Measurements from ENCODE around the gene PIEZO1. TPM values are rescaled to one million over a fixed set of nuclear protein-coding genes. Genes with fewer than 3 reads are reported as not detected.

The PIEZO1 gene
- total RNA-seq, 1 donor from 2014 or later, result 238 TPM

DNA sequence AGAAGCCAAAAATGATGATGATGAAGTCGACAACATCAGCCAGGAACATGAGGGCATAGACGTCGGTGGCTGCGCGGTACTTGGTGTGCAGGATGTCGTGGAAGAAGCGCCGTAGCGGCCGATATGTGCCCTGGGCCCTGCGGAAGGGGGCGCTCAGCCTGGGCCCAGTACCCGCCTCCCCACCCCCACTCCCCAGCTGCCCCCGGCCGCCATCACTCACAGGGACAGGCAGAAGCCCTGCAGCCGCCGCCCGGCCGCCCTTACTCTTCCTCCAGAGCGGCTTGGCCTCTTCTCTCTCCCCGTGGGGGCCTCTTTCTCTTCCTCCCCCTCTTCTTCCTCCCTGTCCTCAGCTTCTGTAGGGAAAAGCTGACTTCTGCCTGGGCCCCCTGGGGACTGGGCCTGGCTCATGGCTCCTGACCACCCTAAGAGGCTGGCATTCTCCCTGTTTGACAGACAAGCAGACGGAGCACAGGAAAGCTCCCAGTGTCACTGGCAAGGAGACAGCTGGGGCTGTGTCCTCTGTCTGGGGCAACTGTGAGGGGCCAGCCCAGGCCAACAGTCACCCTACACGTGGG lies 64.5 kb downstream of the PIEZO1 start:
- DNase-seq (ENCODE audit: low read depth in 2 of 2), result no peak

- no peak for DNase-seq (ENCODE audit: low read depth in 2 of 2)
Measured at GRCh38 chr16:88719933-88720296, 65.1 kb downstream of the PIEZO1 start.

DNA sequence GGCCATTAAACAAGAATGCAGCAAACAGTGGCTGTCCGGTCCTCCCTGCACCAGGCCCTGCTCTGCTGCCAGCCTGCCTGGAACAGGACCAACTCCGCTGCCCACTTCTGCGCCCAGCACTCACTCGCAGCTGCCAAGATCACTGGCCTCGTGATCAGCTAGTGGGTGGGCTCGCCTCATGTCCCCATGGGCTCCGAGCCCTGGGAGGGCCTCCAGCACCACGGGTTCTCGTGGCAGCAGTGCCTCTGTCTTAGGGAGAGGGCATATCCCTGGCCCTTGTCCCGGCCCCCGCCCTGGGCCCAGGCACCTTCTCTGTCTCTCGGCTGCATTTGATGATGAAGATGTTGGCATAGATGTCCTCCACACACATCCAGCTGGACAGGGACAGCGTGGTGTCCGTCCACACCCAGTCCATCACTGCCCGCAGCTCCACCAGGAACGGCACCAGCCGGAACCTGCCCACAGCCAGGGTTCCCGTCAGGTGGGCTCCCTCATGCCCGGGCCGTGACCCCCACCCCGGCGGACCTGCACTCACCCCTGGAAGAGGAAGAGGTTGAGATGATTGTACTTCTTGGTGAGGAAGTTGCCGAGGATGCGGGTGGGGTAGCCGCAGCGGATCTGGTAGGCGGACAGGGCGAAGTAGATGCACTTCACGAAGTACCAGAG lies 65.6 kb downstream of the PIEZO1 start:
- DNase-seq (ENCODE audit: low read depth in 2 of 2), result no peak

DNA sequence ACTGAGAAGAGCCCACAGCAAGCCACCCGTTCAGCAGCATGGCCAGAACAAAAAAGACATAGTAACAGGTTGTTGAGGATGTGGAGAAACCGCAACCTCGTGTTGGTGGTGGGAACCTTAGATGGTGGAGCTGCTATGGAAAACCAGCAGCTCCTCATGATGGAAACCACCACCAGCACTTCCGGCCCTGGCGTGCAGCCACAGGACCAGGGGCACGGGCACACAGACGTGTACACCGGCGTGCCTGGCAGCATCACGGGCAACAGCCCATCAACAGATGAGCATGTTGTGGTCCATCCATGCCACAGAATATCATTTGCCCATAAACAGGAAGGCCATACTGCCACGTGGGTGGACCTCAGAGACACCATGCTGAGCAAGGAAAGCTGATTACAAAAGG lies 66.8 kb downstream of the PIEZO1 start:
- no peak for DNase-seq (ENCODE audit: low read depth in 2 of 2)

DNA sequence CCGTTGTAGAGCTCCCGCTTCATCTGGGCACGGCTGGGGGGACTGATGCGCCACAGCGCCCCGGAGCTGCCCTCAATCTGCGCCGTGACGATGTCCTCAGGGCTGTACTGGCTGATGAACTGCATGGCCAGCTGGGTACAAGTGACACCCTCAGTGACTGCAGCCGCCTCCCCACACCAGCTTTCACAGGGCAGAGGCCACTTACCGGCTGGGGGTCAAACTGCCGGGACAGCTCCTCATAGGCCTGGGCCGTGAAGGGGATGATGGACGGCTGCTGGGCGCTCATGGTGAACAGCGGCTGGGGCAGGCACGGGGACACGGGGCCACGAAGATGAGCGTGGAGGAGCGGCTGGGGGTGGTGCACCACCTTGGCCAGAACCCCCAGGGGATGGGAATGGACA lies 68.4 kb downstream of the PIEZO1 start:
- no peak for DNase-seq (ENCODE audit: low read depth in 2 of 2)

DNA sequence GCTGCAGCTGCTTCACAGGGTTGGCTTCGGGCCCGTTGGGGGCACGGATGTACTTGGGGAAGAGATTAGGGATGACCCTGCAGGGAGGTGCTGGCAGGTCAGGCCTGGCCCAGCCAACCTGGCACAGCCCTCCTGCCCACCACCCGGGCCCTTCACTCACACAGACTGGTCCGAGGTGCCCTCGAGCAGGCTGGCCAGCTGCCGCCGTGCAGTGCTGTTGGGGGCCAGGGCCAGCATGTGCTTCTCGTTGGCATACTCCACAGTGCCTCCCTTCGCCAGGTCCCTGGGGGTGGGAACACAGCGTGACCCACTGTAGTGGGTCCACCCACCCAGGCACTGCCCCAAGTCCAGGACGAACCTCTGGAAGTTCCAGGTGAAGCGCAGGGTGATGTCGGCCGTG lies 68.8 kb downstream of the PIEZO1 start:
- DNase-seq (ENCODE audit: low read depth in 2 of 2), result no peak

GRCh38 chr16:88715312-88716190 lies 69.5 kb downstream of the PIEZO1 start:
- no peak for DNase-seq (ENCODE audit: low read depth in 2 of 2)

GRCh38 chr16:88714420-88715302 lies 70.4 kb downstream of the PIEZO1 start:
- DNase-seq (ENCODE audit: low read depth in 2 of 2), result no peak

DNA sequence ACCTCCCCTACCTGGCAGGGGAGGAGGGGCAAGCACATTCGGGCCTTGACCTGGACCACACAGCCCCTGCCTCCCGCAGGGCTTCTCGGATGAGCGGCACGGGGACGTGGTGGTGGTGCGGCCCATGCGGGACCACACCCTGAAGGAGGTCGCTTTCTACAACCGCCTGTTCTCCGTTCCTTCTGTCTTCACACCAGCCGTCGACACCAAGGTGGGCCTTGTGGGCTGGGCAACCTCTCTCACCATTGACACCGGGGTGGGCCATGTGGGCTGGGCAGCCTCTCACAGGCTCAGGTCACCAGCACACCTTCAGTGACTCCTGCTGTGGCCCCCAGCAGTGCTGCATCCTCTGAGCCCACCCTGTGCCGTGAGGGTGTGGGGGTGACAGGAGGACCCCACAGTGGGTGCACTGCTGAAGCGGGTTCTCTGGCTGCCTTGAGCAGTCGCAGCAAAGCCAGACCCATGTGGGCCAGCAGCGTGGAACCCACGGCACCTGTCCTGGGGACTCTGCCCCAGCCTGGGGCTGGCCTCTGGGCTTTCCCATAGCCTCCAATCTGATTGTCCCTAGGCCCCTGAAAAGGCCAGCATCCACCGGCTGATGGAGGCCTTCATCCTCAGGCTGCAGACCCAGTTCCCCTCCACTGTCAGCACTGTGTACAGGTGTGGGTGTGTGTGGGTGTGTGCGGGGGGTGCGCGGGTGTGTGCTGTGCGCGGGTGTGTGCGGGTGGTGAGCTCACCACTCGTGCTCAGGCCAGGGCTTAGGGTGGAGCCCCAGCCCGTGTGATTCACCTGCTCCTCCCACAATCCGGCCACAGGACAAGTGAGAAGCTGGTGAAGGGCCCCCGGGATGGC lies 71.2 kb downstream of the PIEZO1 start:
- DNase-seq (ENCODE audit: low read depth in 2 of 2), result no peak

DNA sequence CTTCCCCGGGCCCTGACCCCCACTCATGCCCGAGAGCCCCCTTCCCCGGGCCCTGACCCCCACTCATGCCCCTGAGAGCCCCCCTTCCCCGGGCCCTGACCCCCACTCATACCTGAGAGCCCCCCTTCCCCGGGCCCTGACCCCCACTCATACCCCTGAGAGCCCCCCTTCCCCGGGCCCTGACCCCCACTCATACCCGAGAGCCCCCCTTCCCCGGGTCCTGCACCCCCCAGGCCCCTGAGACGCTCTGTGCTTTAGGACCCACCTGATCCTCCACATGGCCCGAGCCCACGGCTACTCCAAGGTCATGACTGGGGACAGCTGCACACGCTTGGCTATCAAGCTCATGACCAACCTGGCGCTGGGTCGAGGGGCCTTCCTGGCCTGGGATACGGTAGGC lies 72.0 kb downstream of the PIEZO1 start:
- no peak for DNase-seq (ENCODE audit: low read depth in 2 of 2)

DNA sequence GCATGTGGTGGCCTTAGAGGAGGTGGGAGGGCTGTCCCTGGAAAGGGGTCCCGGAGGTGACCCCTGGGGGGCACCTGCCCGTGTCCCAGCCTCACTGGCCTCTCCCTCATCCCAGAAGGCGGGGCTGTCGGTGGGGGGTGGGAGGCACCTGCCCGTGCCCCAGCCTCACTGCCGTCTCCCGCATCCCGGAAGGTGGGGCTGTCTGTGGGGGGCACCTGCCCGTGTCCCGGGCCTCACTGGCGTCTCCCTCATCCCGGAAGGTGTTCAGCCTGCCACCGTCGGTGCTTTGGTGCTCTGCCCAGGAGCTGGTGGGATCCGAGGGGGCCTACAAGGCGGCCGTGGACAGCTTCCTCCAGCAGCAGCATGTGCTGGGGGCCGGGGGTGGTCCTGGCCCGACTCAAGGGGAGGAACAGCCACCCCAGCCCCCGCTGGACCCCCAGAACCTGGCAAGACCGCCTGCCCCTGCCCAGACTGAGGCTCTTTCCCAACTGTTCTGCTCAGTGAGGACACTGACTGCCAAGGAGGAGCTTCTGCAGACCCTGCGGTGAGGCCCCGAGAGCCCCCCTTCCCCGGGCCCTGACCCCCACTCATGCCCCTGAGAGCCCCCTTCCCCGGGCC lies 72.5 kb downstream of the PIEZO1 start:
- no peak for DNase-seq (ENCODE audit: low read depth in 2 of 2)

- no peak for DNase-seq (ENCODE audit: low read depth in 2 of 2)
Measured at GRCh38 chr16:88711750-88712340, 73.2 kb downstream of the PIEZO1 start.

DNA sequence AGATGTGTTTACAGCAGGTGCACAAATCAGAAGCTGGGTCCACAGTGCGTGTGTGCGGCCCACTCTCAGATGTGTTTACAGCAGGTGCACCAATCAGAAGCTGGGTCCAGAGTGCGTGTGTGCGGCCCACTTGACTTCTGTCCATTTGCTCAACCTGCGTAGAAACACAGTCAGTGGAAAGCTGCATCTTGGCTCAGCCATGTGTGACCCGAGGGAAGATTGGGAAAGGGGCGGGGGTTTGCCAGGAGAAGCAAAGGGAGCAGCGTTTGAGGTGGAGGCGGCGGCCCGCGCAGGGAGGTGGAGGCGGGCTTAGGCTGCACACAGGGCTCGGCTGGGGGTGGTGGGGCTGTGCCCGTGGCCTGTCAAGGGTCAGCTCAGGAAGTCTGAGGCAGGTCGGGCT lies 74.5 kb downstream of the PIEZO1 start:
- DNase-seq (ENCODE audit: low read depth in 2 of 2), result no peak

DNA sequence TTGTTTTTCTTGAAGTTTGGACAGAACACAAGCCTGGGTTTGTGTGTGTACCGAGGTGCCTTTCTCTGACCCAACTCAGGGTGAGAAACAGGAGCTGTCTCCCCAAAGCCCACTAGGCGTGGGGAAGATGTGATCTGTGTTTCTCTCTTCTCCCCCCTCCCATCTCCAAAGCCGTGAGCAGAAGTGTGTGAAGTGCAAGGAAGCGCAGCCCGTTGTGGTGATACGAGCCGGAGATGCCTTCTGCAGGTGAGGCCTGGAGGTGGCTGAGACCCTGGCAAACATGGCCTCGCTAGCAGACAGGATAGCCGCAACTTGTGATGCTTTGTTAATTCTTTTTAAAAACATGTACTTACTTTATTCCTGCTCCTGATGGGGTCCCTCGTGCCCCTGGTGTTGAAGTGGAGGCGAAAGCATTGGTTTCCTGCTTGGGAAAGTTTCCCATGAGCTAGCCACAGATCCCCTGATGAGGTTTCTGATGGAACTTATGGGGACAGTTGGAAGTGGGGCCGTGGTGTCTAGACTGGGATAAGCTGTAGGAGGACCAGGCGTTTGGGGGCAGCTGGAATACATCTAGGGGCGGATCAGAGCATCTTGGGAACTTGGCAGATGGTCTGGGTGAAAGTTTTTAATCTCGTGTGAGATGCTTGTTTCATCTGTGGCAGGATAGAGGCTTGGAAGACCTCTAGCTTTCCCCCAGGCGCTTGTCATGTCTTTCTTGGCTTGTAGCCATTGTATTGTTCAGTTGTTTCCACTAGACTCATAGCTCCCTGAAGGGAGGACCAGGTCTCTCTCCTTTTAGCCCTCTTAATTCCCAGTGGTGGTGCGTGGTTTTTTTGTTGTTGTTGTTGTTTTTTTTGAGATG lies 77.8 kb downstream of the PIEZO1 start:
- peak in 1 of 2 donors; percentile 35 for DNase-seq (ENCODE audit: low read depth in 2 of 2)

DNA sequence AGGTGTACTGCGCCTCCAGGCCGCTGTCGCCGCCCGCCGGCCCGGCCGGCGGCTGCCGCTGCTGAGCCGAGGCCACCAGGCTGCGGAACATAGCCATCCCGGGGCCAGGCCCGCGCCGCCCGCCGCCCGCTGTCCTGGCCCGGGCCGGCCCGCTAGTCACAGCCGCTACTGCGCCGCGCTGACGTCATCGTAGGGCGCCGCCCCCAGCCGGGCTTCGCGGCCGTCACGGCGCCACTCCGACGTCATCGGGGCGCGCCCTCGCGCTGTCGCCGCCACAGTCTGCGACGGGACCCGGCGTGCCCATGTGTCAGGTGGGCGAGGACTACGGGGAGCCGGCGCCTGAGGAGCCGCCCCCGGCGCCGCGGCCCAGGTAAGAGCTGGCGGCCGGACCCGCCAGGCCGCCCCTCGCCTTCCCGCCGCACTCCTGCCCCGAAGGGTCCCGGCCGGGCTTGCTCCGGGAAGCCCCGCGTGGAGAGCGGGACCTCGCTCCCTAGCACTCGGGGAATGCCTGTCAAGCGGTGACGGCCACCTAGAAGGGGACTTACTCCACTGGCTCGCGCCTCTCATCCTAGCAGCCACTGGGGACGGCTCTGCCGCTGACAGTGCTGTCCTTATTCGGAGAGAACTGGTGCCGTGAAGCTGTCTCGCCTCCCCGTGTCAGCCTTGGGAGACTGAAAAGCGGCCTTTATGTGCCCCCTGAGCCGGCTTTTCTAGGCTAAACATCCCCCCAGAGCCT lies 78.6 kb downstream of the PIEZO1 start, which contains the start of the genes CTU2 and RNF166:
Gene CTU2 (plus strand): TSS at position 275 of the 736 bp plus-strand sequence. CDS start 28 bp downstream, at position 303.
Gene RNF166 (minus strand): TSS at position 180 of the 736 bp plus-strand sequence. CDS start 83 bp downstream, at position 97.
- peak; percentile 71 to 92 for DNase-seq (ENCODE audit: low read depth in 2 of 2)

DNA sequence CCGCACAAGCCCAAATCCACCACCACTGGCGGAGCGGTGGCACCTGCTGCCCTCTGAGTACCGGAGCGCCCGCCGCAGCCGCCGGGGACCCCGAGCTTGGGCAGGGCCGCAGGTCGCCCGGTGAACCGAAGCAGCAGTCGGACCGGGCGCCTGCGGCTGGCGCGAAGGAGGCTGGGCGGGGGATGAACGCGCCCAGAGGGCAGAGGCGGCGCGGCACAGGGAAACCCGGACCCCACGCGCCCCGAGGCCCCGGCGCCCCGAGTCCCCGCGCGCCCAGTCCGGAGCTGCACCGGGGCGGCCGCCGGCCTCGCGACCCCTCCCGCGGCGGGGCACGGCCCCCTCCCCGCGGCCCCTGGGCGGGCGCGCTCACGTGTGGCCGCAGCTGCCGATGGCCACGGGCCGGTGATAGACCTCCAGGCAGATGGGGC lies 79.2 kb downstream of the PIEZO1 start:
- DNase-seq (ENCODE audit: low read depth in 2 of 2), result peak in 1 of 2 donors; percentile 26

DNA sequence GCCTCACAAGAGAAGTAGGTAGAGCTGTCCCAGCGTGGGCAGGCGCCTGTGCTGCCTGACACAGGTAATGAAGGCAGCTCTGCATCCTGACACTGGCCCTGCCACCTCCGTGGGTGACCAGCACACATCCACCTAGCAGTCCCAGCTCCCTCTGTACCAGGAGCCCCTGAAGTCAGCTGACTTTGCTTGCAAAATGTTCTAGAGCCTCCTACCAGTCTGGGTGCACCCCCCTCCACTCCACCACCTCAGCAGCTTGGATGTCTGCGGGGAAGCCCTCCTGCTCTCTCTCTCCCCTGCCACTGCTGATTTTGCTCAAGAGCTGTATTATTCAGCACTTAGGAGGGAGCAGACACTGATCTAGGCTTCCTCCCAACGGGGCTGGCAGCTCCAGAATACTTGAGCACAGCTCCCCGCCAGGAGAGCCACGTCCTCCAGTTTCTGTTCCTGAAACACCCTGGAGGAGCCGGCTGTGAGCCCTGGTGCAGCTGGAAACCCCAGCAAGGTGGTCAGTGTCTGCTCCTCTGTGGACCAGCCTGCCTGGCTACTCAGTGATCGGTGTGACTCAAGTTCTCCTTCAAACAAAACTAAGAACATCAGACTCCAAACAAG lies 79.8 kb downstream of the PIEZO1 start:
- peak in 1 of 2 donors; percentile 28 for DNase-seq (ENCODE audit: low read depth in 2 of 2)

All from dermis microvascular lymphatic vessel endothelial cell (primary cell).